Measurements from ENCODE around the gene CC2D2A. TPM values are rescaled to one million over a fixed set of nuclear protein-coding genes. Genes with fewer than 3 reads are reported as not detected.

CC2D2A gene
- total and polyA plus RNA-seq, 10 of the 15 experiments (the other 5 are each of a cell fraction or from before 2014, with no cell fraction given) = 0.04 to 1.1 (median 0.26) TPM

GRCh38 chr4:15455290-15455689 is 14.4 kb upstream of the CC2D2A start:
- in situ Hi-C loops (cut with MboI) = loop anchor here (5.0 to 10.0 kb wide), 2 partner anchors 223 to 1800 kb away; no protein-coding TSS in a partner anchor
- SMC1A ChIA-PET (ENCODE audit: uncharacterized antibody, unreplicated experiment) = interaction anchor here (1.2 kb wide), 1 partner anchor 17 kb away, joined by 5 read pairs; no protein-coding TSS in a partner anchor
- POLR2A ChIA-PET = no interaction called here
- no peaks in the 10 kb centered on the region for H3K79me2 ChIP-seq (ENCODE audit: control insufficient read depth, insufficient read depth, low read length)
- no peaks in the 10 kb centered on the region for H3K36me3 ChIP-seq (ENCODE audit: control insufficient read depth in 2 of 2, insufficient read depth in 2 of 2, low read length in 1 of 2)
- no TSS peak for BruUV-seq (replicated peaks)
- H3K4me2 ChIP-seq (ENCODE audit: control insufficient read depth, insufficient read depth) = no peak overlapping the region
- no peaks in the 10 kb centered on the region for H3K9me3 ChIP-seq (replicated peaks; ENCODE audit: control insufficient read depth, insufficient read depth, low read length)
- TF ChIP-seq, protein P1, sequence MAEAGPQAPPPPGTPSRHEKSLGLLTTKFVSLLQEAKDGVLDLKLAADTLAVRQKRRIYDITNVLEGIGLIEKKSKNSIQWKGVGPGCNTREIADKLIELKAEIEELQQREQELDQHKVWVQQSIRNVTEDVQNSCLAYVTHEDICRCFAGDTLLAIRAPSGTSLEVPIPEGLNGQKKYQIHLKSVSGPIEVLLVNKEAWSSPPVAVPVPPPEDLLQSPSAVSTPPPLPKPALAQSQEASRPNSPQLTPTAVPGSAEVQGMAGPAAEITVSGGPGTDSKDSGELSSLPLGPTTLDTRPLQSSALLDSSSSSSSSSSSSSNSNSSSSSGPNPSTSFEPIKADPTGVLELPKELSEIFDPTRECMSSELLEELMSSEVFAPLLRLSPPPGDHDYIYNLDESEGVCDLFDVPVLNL (IDR thresholded peaks at IDR 0.05; ENCODE audit: low read depth, low read length) = no peak
- TF ChIP-seq, protein P2, sequence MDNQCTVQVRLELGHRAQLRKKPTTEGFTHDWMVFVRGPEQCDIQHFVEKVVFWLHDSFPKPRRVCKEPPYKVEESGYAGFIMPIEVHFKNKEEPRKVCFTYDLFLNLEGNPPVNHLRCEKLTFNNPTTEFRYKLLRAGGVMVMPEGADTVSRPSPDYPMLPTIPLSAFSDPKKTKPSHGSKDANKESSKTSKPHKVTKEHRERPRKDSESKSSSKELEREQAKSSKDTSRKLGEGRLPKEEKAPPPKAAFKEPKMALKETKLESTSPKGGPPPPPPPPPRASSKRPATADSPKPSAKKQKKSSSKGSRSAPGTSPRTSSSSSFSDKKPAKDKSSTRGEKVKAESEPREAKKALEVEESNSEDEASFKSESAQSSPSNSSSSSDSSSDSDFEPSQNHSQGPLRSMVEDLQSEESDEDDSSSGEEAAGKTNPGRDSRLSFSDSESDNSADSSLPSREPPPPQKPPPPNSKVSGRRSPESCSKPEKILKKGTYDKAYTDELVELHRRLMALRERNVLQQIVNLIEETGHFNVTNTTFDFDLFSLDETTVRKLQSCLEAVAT (IDR thresholded peaks at IDR 0.05) = no peak
- CTCF ChIA-PET = interaction anchor here (0.8 to 5.7 kb wide), 3 partner anchors 14 to 218 kb away, joined by 3 to 50 read pairs (median 6); partner anchors contain the start of gene CC2D2A
- DNase-seq (ENCODE audit: low read depth, low spot score) (no peak), ATAC-seq (no peak), FAIRE-seq (no peak)
- no peak overlapping the region for H2AFZ ChIP-seq (ENCODE audit: control insufficient read depth, low read depth, low read length)
- RAD21 ChIA-PET (ENCODE audit: unreplicated experiment) = interaction anchor here (1.1 to 1.2 kb wide), 2 partner anchors 197 to 222 kb away, joined by 3 read pairs; no protein-coding TSS in a partner anchor
- H3K27me3 ChIP-seq (replicated peaks in 1 of 2; ENCODE audit: control insufficient read depth in 2 of 2, insufficient read depth in 2 of 2, low read length in 1 of 2) = no peaks in the 10 kb centered on the region
- H3K9ac ChIP-seq (ENCODE audit: control insufficient read depth, insufficient read depth, low read length) = no peak overlapping the region
- 32% methylated on average over 3 of the region's 3 CpGs for WGBS (ENCODE audit: insufficient coverage, insufficient replicate concordance, low lambda C conversion rate, missing lambda C conversion rate)
- H4K20me1 ChIP-seq (ENCODE audit: control insufficient read depth, insufficient read depth) = no peaks in the 10 kb centered on the region
- H3K4me1 ChIP-seq (ENCODE audit: control insufficient read depth, insufficient read depth, low read length) = no peaks in the 10 kb centered on the region
- H3K27ac ChIP-seq (ENCODE audit: control insufficient read depth, insufficient read depth) = no peak overlapping the region
- no peak overlapping the region for H3K4me3 ChIP-seq
- intact Hi-C loops (cut with micrococcal nuclease; ENCODE audit: unreplicated experiment) = loop anchor here (5.0 kb wide), 1 partner anchor 1798 kb away; no protein-coding TSS in a partner anchor

All from GM12878 (cell line).